ENCODE measurements around the gene MSANTD3. TPM values are rescaled to one million over a fixed set of nuclear protein-coding genes. Genes with fewer than 3 reads are reported as not detected.

The MSANTD3 gene
- total and polyA plus RNA-seq, 9 of the 15 experiments (the other 6 are each of a cell fraction or from before 2014, with no cell fraction given), result 9.4 to 28.7 (median 22.3) TPM

DNA sequence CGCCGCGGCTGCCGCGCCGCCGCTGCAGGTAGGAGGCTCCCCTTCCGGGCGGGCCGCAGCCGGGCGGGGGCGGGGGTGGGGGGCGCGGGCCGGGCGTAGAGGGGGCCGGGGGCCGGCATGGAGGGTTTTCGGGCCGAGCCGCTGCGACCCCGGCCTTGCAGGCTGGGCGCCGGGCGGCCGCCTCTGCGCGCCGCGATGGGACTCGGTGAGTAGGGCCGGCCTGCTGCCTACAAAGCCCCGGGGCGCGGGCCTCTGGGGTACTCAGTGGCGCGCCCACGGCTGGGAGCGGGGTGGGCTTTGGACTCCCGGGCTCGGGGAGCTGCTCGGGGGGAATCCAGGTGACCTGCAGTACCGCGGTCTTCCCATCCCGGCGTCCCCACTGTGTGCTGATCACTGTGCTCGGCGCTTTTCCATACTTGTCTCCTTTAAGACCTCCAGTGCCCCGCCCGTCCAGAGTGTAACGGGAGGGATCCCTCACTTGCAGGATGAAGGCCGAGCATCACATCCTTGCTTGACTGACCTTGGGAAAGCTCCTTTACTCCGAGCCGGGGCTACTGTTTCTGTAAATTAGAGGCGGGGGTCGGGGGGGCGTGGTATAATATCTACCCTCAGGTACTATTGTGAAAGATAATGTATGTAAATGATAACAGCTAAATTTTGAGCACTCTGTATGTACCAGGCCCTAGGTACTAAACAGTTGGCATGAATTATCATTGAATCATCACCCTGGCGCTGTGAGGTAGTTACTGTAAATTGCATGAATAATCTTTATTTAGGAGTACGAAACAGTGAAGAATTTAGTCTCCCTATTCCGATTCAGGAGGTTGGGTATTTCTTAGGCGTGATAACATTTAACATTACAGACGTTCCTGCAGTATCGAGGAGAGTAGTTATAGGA lies 672 bp downstream of the MSANTD3 start (continued):
- TF ChIP-seq, protein P1, sequence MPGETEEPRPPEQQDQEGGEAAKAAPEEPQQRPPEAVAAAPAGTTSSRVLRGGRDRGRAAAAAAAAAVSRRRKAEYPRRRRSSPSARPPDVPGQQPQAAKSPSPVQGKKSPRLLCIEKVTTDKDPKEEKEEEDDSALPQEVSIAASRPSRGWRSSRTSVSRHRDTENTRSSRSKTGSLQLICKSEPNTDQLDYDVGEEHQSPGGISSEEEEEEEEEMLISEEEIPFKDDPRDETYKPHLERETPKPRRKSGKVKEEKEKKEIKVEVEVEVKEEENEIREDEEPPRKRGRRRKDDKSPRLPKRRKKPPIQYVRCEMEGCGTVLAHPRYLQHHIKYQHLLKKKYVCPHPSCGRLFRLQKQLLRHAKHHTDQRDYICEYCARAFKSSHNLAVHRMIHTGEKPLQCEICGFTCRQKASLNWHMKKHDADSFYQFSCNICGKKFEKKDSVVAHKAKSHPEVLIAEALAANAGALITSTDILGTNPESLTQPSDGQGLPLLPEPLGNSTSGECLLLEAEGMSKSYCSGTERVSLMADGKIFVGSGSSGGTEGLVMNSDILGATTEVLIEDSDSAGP (CRISPR knock-in tag; IDR thresholded peaks at IDR 0.05), result peak; percentile 85
- TF ChIP-seq RCOR1 (IDR thresholded peaks at IDR 0.05; ENCODE audit: borderline replicate concordance in 1 of 2, low read depth in 2 of 2, low read length in 2 of 2) (0 out of 4 replicates have a peak, but pooled peaks of 1 of the 2 experiments have one; percentile 27), GTF2E2 (tag; IDR thresholded peaks at IDR 0.05) (no peak), SMAD4 (CRISPR knock-in tag; conservative IDR thresholded peaks at IDR 0.05) (no peak; the same call in 1 of the 2 replicates), TCFL5 (CRISPR knock-in tag; conservative IDR thresholded peaks at IDR 0.05) (no peak), MBD2 (IDR thresholded peaks at IDR 0.05; ENCODE audit: borderline replicate concordance, low read depth) (no peak), SAFB (IDR thresholded peaks at IDR 0.05; ENCODE audit: borderline replicate concordance, low read depth, low read length) (no peak), CTBP1 (IDR thresholded peaks at IDR 0.05; ENCODE audit: borderline replicate concordance) (peak; percentile 60; the same call in 1 of the 2 replicates), U2AF2 (optimal IDR thresholded peaks at IDR 0.05; ENCODE audit: low read depth, low read length) (no peak), ETV6 (IDR thresholded peaks at IDR 0.05; ENCODE audit: borderline replicate concordance in 1 of 2, low read depth in 2 of 2, low read length in 1 of 2) (no peak), ETV6 (CRISPR knock-in tag; IDR thresholded peaks at IDR 0.05; ENCODE audit: borderline replicate concordance) (no peak), KDM5B (IDR thresholded peaks at IDR 0.05; ENCODE audit: insufficient replicate concordance, low read depth, low read length) (peak; percentile 51)
- TF ChIP-seq, protein P2, sequence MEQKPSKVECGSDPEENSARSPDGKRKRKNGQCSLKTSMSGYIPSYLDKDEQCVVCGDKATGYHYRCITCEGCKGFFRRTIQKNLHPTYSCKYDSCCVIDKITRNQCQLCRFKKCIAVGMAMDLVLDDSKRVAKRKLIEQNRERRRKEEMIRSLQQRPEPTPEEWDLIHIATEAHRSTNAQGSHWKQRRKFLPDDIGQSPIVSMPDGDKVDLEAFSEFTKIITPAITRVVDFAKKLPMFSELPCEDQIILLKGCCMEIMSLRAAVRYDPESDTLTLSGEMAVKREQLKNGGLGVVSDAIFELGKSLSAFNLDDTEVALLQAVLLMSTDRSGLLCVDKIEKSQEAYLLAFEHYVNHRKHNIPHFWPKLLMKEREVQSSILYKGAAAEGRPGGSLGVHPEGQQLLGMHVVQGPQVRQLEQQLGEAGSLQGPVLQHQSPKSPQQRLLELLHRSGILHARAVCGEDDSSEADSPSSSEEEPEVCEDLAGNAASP (IDR thresholded peaks at IDR 0.05), result no peak
- TF ChIP-seq, protein P3, sequence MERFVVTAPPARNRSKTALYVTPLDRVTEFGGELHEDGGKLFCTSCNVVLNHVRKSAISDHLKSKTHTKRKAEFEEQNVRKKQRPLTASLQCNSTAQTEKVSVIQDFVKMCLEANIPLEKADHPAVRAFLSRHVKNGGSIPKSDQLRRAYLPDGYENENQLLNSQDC (CRISPR knock-in tag; IDR thresholded peaks at IDR 0.05), result no peak
- TF ChIP-seq, protein P4, sequence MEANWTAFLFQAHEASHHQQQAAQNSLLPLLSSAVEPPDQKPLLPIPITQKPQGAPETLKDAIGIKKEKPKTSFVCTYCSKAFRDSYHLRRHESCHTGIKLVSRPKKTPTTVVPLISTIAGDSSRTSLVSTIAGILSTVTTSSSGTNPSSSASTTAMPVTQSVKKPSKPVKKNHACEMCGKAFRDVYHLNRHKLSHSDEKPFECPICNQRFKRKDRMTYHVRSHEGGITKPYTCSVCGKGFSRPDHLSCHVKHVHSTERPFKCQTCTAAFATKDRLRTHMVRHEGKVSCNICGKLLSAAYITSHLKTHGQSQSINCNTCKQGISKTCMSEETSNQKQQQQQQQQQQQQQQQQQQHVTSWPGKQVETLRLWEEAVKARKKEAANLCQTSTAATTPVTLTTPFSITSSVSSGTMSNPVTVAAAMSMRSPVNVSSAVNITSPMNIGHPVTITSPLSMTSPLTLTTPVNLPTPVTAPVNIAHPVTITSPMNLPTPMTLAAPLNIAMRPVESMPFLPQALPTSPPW (CRISPR knock-in tag; IDR thresholded peaks at IDR 0.05), result peak; percentile 40; the same call in 1 of the 2 replicates

All from K562 (cell line).